Muscle of leg (tissue), 11 donors: ENCODE data around the gene TXNRD2. TPM values are rescaled to one million over a fixed set of nuclear protein-coding genes. Genes with fewer than 3 reads are reported as not detected.

Source experiments
- DNase-seq: peaks from one replicate; pipeline ENCODE4 v3.0.0; 2013
- H3K27ac ChIP-seq: one replicate; pipeline ENCODE4 v1.5.1; 2013; ENCODE audit warnings: mild to moderate bottlenecking, low read length, control low read depth
- H3K27me3 ChIP-seq: one replicate; pipeline ENCODE4 v1.6.1; 2013; ENCODE audit warnings: low read length; ENCODE audit not compliant: control insufficient read depth, insufficient read depth
- H3K36me3 ChIP-seq: one replicate; pipeline ENCODE4 v1.6.1; 2013; ENCODE audit warnings: low read length; ENCODE audit not compliant: control insufficient read depth, insufficient read depth
- H3K4me1 ChIP-seq: one replicate; pipeline ENCODE4 v1.6.1; 2013; ENCODE audit warnings: low read length; ENCODE audit not compliant: control insufficient read depth, insufficient read depth
- H3K4me3 ChIP-seq: one replicate; pipeline ENCODE4 v1.5.1; 2013; ENCODE audit warnings: low read length, control low read depth
- H3K9me3 ChIP-seq: replicated peaks from 2 replicates; pipeline ENCODE4 v1.6.1; 2013; ENCODE audit warnings: low read depth, low read length; ENCODE audit not compliant: control insufficient read depth
- WGBS: methylation state at CpG from one replicate; pipeline ENCODE4 v1.1.5; 2013; ENCODE audit warnings: missing lambda C conversion rate; ENCODE audit not compliant: insufficient coverage; 5-methylcytosine and 5-hydroxymethylcytosine counted together
- polyA plus RNA-seq, 8 donors: library from polyadenylated mRNA; unstranded; fragments of 120-200 nt; gene quantifications; one replicate each; pipeline versions ENCODE4 v1.2.1 to v1.2.3, GENCODE V29; 2013; ENCODE audit warnings: inconsistent platforms in 1 of 8, low replicate concordance in 1 of 8; ENCODE audit not compliant: insufficient read length in 8 of 8, insufficient read depth in 1 of 8
- total RNA-seq: library from RNA; stranded (reverse); fragments of 120-200 nt; gene quantifications from one replicate; pipeline ENCODE4 v1.2.4, GENCODE V29; 2013

The TXNRD2 gene
- total and polyA plus RNA-seq, 9 donors, result 14.1 to 21.5 (median 17.9) TPM

- Histone ChIP-seq H3K9me3 (no peaks in the 10 kb centered on the region), H3K4me1 (peaks cover 32% of the 10 kb centered on the region), H3K27me3 (no peaks in the 10 kb centered on the region), H3K36me3 (peaks cover 29% of the 10 kb centered on the region), H3K27ac (no peak overlapping the region), H3K4me3 (no peak overlapping the region)
- no peak for DNase-seq
- WGBS, result 92% methylated on average over 23 of the region's 23 CpGs
Measured at GRCh38 chr22:19895160-19895849, 46.3 kb downstream of the TXNRD2 start.

- H3K36me3 ChIP-seq, result peaks cover 30% of the 10 kb centered on the region
- 89% methylated on average over 15 of the region's 15 CpGs for WGBS
Measured at GRCh38 chr22:19893363-19893762, 48.3 kb downstream of the TXNRD2 start.

GRCh38 chr22:19892925-19893324, 48.7 kb downstream of the TXNRD2 start:
- Histone ChIP-seq H3K4me1 (peaks cover 36% of the 10 kb centered on the region), H3K9me3 (no peaks in the 10 kb centered on the region), H3K27ac (no peak overlapping the region), H3K4me3 (no peak overlapping the region), H3K36me3 (peaks cover 29% of the 10 kb centered on the region), H3K27me3 (no peaks in the 10 kb centered on the region)
- no peak for DNase-seq
- WGBS, result 82% methylated on average over 12 of the region's 13 CpGs

More at GRCh38 chr22:19893363-19893762, 48.3 kb downstream of the TXNRD2 start:
- Histone ChIP-seq H3K27ac (no peak overlapping the region), H3K9me3 (no peaks in the 10 kb centered on the region), H3K27me3 (no peaks in the 10 kb centered on the region), H3K4me3 (no peak overlapping the region), H3K4me1 (peaks cover 33% of the 10 kb centered on the region)
- no peak for DNase-seq

- H3K36me3 ChIP-seq, result peaks cover 23% of the 10 kb centered on the region
- no peak overlapping the region for H3K4me3 ChIP-seq
- H3K27ac ChIP-seq, result no peak overlapping the region
- WGBS, result 31% methylated on average over 18 of the region's 24 CpGs
- H3K9me3 ChIP-seq, result no peaks in the 10 kb centered on the region
- H3K27me3 ChIP-seq, result no peaks in the 10 kb centered on the region
- peaks cover 41% of the 10 kb centered on the region for H3K4me1 ChIP-seq
- no peak for DNase-seq
Measured at GRCh38 chr22:19892257-19892879, 49.2 kb downstream of the TXNRD2 start.

GRCh38 chr22:19891317-19892256, 50.0 kb downstream of the TXNRD2 start:
- H3K4me3 ChIP-seq, result no peak overlapping the region
- DNase-seq, result peak; percentile 60
- WGBS, result 13% methylated on average over 18 of the region's 32 CpGs
- peaks cover 47% of the 10 kb centered on the region for H3K4me1 ChIP-seq
- H3K27ac ChIP-seq, result no peak overlapping the region
- H3K27me3 ChIP-seq, result no peaks in the 10 kb centered on the region
- H3K36me3 ChIP-seq, result peaks cover 22% of the 10 kb centered on the region
- H3K9me3 ChIP-seq, result no peaks in the 10 kb centered on the region

GRCh38 chr22:19890502-19891316, 50.9 kb downstream of the TXNRD2 start:
- Histone ChIP-seq H3K27ac (no peak overlapping the region), H3K27me3 (no peaks in the 10 kb centered on the region), H3K4me3 (no peak overlapping the region), H3K9me3 (no peaks in the 10 kb centered on the region), H3K4me1 (peaks cover 53% of the 10 kb centered on the region), H3K36me3 (peaks cover 22% of the 10 kb centered on the region)
- no peak for DNase-seq
- WGBS, result 72% methylated on average over 18 of the region's 20 CpGs

- Histone ChIP-seq H3K9me3 (no peaks in the 10 kb centered on the region), H3K27ac (no peak overlapping the region), H3K36me3 (peaks cover 16% of the 10 kb centered on the region), H3K4me3 (no peak overlapping the region), H3K27me3 (no peaks in the 10 kb centered on the region), H3K4me1 (peaks cover 60% of the 10 kb centered on the region)
- no peak for DNase-seq
- WGBS, result 90% methylated on average over 3 of the region's 9 CpGs
Measured at GRCh38 chr22:19889951-19890350, 51.7 kb downstream of the TXNRD2 start.

GRCh38 chr22:19888131-19888746, 53.4 kb downstream of the TXNRD2 start:
- H3K27ac ChIP-seq, result no peak overlapping the region
- H3K36me3 ChIP-seq, result peaks cover 6% of the 10 kb centered on the region
- whole genome bisulfite sequencing, result 93% methylated on average over 17 of the region's 17 CpGs
- no peaks in the 10 kb centered on the region for H3K27me3 ChIP-seq
- DNase-seq, result no peak
- H3K9me3 ChIP-seq, result no peaks in the 10 kb centered on the region
- H3K4me3 ChIP-seq, result no peak overlapping the region
- peaks cover 74% of the 10 kb centered on the region for H3K4me1 ChIP-seq

GRCh38 chr22:19887256-19887985, 54.2 kb downstream of the TXNRD2 start:
- Histone ChIP-seq H3K27me3 (no peaks in the 10 kb centered on the region), H3K4me1 (peaks cover 76% of the 10 kb centered on the region), H3K36me3 (peaks cover 3% of the 10 kb centered on the region), H3K9me3 (no peaks in the 10 kb centered on the region), H3K27ac (no peak overlapping the region), H3K4me3 (no peak overlapping the region)
- 79% methylated on average over 15 of the region's 16 CpGs for WGBS
- no peak for DNase-seq
